GM21447 (cell line): ENCODE measurements around the gene HLA-A.

Experiments used
- ATAC-seq: cut with Tn5 transposase; IDR thresholded peaks from one replicate; pipeline ENCODE4 v1.9.1; 2021; ENCODE audit not compliant: unreplicated experiment

HLA-A gene

DNA sequence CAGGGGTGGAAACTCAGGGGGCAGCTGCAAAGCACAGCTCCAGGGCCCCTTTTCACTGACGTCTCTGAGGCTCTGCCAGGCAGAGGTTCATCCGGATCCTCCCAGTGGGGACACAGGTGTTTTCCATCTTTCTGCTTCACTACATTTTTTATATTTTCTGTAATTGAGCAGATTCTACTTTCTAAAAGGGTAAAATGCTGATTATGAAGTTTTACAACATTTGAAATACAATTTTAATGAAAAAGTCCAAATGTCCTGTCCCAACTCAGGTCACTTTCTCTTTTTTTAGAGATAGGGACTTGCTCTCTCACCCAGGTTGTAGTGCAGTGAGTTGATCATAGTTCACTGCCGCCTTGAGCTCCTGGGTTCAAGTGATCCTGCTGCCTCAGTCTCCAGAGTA is 41.9 kb downstream of the HLA-A start:
- ATAC-seq = no peak

DNA sequence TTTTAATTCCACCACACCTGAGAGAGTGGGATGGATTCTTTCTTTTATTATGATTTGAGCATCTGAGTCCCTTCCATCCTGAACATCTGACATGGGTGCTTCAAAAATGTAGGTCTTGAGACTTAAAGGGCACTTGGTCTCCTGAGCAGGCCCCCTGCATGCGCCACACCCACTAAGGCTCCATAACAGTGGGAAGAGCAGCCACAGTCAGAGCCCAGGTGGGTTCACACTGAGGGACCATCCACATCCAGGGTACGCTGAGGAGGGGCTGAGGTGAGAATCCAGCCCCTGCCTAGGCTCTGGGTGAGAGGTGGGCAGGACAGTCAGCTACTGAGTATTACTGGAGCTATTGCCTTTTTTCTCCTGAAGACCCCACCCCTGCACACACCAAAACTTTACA is 42.7 kb downstream of the HLA-A start:
- no peak for ATAC-seq

DNA sequence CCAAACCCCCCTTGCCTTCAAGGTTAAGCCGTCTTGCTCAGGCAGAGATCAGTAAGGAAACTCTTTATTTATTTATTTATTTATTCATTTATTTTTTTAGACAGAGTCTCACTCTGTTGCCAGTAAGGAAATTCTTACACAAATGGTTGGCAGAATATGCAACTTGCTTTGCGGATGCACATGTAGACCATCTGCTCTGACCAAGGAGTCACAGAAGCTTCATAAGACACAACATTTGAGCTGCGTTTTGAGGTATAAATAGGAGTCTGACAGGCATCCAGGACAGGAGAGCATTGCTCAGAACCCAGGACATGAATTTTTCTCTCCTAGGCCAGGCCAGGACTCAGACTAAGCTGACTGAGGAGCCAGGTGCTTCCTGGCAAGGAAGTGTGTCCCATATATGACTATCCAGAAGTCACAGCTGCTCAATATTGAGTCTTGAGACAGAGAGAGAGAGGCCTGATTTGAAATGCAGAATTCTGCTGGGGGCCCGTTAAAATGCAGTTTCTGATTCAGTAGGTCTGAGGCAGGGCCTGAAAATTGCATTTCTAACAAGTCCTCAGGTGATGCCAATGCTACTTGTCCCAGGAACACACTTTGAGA is 43.9 kb downstream of the HLA-A start:
- ATAC-seq = no peak

DNA sequence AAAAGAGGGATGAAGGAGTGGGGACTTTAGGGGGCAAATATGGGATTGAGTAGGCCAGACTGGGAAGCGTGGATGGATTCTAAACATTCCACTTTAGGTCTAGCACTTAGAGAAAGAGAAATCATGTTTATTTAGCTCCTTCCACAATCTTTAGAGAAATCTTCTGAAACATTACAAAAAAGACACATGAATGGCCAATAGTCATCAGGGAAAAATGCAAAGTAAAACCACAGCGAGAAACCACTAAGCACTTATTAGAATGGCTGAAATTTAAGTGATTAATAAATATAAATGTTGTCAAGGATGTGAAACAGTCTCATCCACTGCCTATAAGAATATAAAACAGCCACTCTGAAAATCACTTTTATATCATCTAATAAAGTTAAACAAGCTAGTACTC is 46.9 kb downstream of the HLA-A start:
- no peak for ATAC-seq

DNA sequence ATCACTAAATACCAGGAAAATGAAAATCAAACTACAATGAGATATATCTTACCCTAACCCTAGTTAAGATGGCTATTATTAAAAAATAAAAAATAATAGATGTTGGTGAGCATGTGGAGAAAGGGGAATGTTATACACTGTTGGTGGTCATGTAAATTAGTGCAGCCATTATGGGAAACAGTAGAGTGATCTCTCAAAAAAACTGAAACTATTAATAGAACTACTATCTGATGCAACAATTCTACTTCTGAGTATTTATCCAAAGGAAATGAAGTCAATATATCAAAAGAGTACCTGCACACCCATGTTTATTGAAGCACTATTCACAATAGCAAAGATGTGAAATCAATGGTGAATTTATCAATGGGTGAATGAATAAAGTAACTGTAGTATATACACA is 48.6 kb downstream of the HLA-A start:
- no peak for ATAC-seq

DNA sequence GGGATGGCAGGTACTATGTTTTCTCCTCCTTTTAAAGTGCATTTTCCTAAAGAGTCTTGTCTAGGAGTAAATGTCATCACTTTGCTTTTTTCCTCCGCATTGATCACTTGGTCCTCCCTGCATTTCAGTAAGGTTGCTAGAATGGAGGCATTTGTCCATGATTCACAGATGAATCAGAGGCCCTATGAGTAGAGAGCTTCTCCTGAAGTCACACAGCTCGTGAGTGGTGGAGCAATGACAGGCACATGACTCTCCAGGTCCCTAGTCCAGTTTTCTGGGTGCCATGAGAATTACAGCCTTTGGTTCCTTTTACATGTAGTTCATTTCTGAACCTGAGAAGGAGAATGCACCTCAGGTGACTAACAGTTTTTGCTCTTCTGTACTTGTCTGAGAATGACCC is 50.5 kb downstream of the HLA-A start:
- no peak for ATAC-seq

DNA sequence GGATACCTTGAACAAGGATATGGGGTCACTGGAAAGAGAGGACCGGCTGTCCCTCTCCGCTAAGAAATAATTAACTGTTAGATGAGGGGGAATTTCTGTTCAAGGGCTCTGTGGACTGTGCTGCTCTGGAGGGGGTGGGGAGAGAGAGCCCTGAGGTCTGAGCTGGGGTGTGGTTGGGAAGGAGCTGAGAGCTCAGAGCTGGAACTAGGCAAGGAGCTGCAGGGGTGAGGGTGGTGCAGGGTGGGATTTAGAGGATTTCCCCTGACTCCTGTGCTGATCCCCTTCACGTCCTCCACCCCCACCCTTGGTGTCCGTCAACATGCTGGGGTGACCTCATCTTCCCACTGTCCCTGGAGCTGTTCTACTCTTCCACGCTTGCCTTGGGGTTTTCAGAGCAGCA is 52.5 kb downstream of the HLA-A start:
- ATAC-seq = no peak

DNA sequence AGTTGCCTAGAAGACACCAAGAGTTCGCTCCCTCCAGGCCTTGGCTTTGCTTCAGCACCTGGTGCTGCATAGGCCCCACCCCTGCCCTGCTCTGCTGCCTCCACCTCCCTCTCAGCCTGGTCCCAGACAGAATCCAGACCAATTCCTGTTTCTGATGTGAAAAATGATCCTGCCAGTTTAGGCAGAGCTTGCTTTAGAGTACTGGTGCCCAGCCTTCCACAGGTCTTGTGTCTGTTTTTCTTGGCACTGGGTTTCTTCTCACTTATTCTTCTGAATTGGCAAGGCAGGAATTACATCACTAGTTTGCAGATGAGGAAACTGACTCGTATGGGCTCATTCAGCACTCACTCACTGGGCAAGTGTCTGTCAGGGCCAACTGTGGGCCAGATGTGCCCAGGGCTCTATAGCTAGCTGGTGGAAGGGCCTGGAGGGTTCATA is 53.0 kb downstream of the HLA-A start:
- no peak for ATAC-seq
